GM19438 (cell line): ENCODE measurements around the gene PLA2R1.
"Not testable (repeated sequence)": the region's sequence is repeated elsewhere in the genome, so short reads cannot be mapped to it uniquely, and the experiment has no call there.

Experiments
- ATAC-seq: cut with Tn5 transposase; IDR thresholded peaks from one replicate; pipeline ENCODE4 v1.9.1; 2021; ENCODE audit warnings: low read depth; ENCODE audit not compliant: unreplicated experiment

Gene PLA2R1

GRCh38 chr2:160063879-160064612, 1.6 kb upstream of the PLA2R1 start:
- ATAC-seq = no peak

GRCh38 chr2:160063271-160063670, 856 bp upstream of the PLA2R1 start:
- no peak for ATAC-seq

- no peak for ATAC-seq
Observed at GRCh38 chr2:160061944-160062291, 497 bp downstream of the PLA2R1 start.

- ATAC-seq = no peak
Observed at GRCh38 chr2:160061533-160061932, 882 bp downstream of the PLA2R1 start.

GRCh38 chr2:160060297-160060696, 2.1 kb downstream of the PLA2R1 start:
- ATAC-seq = no peak

- no peak for ATAC-seq
Observed at GRCh38 chr2:160057356-160057755, 5.1 kb downstream of the PLA2R1 start.

- ATAC-seq = no peak
Observed at GRCh38 chr2:160055726-160056108, 6.7 kb downstream of the PLA2R1 start.

GRCh38 chr2:160054984-160055725, 7.3 kb downstream of the PLA2R1 start:
- ATAC-seq = no peak

- no peak for ATAC-seq
Observed at GRCh38 chr2:160053946-160054345, 8.5 kb downstream of the PLA2R1 start.

GRCh38 chr2:160052531-160052930, 9.9 kb downstream of the PLA2R1 start:
- ATAC-seq = no peak

- ATAC-seq = no peak
Observed at GRCh38 chr2:160051371-160051800, 11.0 kb downstream of the PLA2R1 start.

- no peak for ATAC-seq
Observed at GRCh38 chr2:160050147-160050546, 12.3 kb downstream of the PLA2R1 start.

- ATAC-seq = no peak
Observed at GRCh38 chr2:160045703-160046210, 16.7 kb downstream of the PLA2R1 start.

- no peak for ATAC-seq
Observed at GRCh38 chr2:160044728-160045127, 17.7 kb downstream of the PLA2R1 start.

GRCh38 chr2:160043265-160043664, 19.1 kb downstream of the PLA2R1 start:
- ATAC-seq = no peak

- ATAC-seq = no peak
Observed at GRCh38 chr2:160042054-160042453, 20.4 kb downstream of the PLA2R1 start.

- ATAC-seq = no peak
Observed at GRCh38 chr2:160041091-160041490, 21.3 kb downstream of the PLA2R1 start.

- no peak for ATAC-seq
Observed at GRCh38 chr2:160039166-160039903, 23.1 kb downstream of the PLA2R1 start.

- not testable (repeated sequence) for ATAC-seq
Observed at GRCh38 chr2:160038662-160039061, 23.8 kb downstream of the PLA2R1 start.

GRCh38 chr2:160036736-160037135, 25.7 kb downstream of the PLA2R1 start:
- no peak for ATAC-seq

- no peak for ATAC-seq
Observed at GRCh38 chr2:160035125-160035524, 27.3 kb downstream of the PLA2R1 start.
